ENCODE results near the gene SDCBP2.

- TF ChIP-seq CTCF (IDR thresholded peaks at IDR 0.05), result no peak
- no peak for TF ChIP-seq ZFX (IDR thresholded peaks at IDR 0.05; ENCODE audit: borderline replicate concordance)
These were observed 47.5 kb downstream of the SDCBP2 start for GRCh38 chr20:1281279-1282057.

Data from 22Rv1 (cell line).